HG02571 (cell line): ENCODE data around the gene FAM171A2.

Source experiments
- ATAC-seq: cut with Tn5 transposase; IDR thresholded peaks from one replicate; pipeline ENCODE4 v1.9.1; 2021; ENCODE audit warnings: mild to moderate bottlenecking, moderate library complexity; ENCODE audit not compliant: unreplicated experiment

FAM171A2 gene

DNA sequence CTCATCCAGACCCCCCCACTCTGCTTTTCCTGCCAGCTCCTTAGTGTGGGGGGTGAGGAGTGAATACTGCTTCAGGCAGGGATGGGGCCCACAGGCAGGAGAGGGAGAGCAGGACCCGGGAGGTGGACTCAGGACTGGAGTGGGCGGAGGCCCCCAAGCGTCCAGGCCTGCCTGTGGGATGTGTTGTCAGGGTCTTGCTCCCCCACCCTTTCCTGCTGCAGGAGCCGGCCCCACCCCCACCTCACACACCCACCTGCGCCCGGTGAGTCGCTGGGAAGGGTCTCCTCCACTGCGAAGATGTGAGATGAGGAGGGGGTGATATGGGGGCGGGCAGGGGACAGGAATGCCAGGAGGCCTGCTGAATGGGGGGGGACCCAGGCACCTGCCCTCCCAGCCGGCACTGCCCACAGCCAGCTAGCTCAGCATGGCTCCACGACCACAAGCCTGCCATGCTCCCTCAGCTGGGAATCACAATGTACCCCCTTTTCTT is 1.1 kb downstream of the FAM171A2 start:
- ATAC-seq: no peak

DNA sequence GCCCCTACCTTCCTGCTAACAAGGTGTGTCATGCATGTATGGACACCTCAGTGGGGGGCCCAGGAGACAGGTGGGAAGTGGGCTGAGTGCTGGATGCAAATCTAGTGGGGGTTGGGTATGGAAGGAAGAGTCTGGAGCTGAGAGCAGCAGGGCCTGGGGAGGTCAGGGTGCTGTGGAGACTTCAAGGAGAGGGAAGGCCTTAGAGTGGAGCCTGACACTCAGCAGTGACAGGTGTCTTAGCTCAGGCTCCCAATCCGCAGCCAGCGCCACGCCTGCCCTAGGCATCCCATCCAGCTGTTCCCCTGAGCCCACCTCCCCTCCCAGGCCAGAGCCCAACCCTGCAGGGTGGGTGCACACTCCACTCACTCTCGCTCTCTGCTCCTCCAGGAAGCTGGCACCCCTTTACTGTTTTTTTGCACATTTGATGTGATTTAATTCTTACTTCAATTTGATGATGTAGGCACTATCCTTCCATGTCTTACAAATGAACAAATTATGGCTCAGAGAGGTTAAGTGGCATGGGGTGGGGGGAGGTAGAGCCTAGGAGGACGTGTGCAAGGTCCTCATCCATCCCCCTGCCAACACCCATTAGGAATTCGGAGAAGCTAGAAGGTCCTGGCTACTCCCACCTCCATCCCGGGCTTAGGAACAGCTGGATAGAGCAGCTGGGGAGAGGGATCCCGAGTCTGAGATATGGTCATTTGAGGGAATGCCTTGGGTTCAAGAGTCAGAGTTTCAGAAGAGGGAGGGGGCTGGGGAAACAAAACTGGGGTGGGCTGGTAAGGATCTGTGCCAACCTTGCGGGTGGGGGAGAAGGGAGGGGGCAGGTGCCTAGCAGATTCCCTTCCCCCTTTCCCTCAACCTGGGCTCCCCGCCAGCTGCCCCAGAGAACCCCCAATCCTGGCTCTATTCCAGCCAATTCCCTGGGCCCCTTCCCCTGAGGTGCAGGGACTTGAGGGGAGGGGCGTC is 2.1 kb downstream of the FAM171A2 start:
- no peak for ATAC-seq

GRCh38 chr17:44360826-44361225 is 2.8 kb downstream of the FAM171A2 start:
- ATAC-seq: no peak

- ATAC-seq: no peak
Observed at GRCh38 chr17:44360144-44360533, 3.5 kb downstream of the FAM171A2 start.

DNA sequence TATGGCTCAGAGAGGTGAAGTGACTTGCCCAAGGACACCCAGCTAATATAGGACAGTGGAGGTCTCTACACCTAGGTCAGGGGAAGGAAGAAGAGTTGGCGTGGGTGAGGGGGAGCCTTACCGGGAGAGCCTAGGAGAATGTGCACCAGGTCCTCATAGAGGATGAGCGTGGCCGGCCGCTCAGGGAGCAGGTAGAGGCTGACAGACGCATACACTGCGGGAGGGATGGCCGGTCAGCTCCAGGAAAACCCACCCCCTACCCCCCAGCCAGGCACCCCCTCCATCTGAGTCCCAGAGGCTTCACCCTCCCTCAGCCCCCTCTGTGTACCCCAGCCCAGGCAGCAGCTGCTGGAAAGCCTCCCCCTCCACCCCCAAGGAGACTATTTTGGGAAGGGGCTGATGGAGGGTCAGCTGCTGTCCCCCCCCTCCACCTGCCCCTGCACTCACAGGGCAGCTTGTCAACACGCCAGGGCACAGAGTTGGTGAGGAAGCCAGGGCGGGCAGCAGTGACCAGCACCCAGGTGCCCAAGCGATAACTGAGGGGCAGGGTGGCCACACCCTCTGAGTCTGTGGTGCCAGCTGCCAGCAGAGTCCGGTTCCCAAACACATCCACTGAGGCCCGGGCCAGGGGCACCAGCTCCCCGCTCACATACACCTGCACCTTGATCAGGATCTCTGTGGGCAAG is 4.1 kb downstream of the FAM171A2 start:
- ATAC-seq: no peak

- no peak for ATAC-seq
Observed at GRCh38 chr17:44359006-44359405, 4.6 kb downstream of the FAM171A2 start.

GRCh38 chr17:44358066-44358465 is 5.6 kb downstream of the FAM171A2 start:
- ATAC-seq: no peak

- ATAC-seq: no peak
Observed at GRCh38 chr17:44356241-44356640, 7.4 kb downstream of the FAM171A2 start.

GRCh38 chr17:44355642-44356099 is 8.0 kb downstream of the FAM171A2 start:
- ATAC-seq: no peak

DNA sequence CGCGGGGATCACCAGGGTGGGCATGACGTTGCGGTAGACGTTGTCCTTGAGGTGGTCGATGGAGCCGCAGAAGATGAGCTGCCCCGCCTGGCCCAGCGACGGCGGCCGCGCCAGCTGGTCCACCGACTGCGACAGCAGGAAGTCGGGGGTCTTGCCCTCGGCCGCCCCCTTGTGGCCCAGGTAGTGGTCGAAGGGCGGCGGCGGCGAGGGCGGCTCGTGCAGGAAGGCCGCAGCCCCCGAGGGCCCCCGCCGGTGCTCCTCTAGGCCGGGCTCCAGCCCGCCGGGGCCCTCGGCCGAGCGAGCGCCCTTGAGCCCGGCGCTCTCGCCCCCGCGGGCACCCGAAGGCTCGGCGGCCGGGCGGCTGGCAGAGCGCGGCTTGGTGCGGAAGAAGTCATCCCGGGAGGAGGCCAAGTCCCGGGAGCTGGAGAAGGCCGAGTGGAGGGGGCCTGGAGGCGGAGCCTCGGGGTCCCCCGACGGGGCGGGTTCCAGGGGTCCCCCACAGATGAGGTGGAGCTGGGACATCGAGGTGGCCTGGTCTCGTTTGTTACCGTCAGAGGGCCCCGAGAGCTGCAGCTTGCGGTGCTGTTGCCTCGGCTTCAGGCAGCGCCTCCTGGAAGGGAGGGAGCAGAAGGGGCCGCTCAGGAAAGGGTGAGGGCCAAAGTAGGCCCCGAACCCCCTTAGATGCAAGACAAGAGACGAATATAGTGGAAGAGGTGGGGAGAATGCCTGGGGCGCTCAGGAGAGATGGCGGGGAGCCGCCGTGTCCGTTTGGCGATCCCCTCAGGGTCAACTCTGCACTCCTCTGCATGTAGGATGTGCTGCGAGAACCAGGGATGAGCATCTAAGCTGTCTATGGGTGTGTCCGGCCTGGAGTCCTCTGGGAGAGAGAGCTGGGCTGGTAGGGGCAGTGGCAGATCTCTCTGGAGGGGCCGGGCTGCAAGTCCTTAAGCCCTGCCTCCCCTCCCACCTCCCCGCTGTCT is 8.8 kb downstream of the FAM171A2 start:
- no peak for ATAC-seq

DNA sequence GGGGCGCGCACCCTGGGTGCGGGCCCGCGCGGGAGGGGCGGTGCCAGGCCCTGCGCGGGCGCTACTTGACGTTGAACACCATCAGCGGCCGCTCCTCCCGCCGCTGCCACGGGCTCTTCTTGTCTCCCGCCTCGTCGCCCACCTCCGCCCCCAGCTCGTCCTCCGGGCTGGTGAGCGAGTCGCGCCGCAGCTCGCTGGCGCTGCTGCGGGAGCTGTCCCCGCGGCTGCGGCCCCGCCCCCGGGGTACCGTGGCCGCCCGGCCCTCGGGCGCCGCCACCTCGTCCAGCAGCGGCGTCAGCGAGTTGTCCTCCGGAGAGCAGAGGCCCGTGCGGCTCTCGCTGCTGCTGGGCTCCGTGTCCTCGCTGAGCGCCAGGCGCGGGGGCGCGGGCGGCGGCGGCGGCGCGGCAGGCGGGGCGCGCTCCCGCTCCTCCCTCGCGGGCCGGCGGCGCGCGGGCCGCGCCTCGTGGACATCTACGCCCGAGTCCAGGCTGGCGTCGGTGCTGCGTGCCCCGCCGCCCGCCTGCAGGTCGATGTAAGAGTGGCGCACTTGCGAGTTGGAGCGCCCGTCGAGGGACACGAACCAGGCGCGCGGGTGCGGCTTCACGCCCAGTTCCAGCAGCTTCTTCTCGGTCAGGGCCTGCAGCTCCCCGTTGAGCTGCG is 9.9 kb downstream of the FAM171A2 start:
- ATAC-seq: no peak

DNA sequence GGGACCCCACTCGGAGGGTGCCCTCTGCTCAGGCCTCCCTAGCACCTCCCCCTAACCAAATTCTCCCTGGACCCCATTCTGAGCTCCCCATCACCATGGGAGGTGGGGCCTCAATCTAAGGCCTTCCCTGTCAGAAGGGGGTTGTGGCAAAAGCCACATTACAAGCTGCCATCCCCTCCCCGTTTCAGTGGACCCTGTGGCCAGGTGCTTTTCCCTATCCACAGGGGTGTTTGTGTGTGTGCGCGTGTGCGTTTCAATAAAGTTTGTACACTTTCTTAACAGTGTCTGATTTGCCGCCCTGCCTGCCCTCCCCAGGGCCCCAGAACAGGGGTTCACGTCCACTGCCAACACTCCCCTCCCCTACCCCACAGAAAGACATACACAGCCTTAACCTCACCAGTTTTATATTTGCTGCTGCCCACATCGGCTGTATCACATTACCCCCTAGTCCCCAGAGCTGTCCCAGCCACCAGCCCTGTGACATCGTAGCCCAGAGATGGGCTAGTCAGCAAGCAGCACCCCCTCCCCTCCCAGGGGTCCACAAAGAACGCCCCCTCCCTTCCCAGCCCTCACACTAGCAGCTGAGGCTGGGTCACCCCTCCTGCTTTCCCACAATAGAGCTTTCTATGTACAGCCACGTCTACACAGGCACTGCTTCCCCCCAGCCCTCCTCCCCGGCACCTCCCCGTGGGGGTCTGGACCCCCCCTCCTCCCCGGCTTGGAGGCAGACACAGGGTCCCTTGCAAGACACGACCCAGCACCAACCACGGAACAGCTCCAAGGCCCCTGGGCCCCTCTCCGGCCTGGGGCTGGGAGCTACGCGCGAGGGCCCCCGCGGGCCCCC is 10.6 kb downstream of the FAM171A2 start:
- no peak for ATAC-seq

DNA sequence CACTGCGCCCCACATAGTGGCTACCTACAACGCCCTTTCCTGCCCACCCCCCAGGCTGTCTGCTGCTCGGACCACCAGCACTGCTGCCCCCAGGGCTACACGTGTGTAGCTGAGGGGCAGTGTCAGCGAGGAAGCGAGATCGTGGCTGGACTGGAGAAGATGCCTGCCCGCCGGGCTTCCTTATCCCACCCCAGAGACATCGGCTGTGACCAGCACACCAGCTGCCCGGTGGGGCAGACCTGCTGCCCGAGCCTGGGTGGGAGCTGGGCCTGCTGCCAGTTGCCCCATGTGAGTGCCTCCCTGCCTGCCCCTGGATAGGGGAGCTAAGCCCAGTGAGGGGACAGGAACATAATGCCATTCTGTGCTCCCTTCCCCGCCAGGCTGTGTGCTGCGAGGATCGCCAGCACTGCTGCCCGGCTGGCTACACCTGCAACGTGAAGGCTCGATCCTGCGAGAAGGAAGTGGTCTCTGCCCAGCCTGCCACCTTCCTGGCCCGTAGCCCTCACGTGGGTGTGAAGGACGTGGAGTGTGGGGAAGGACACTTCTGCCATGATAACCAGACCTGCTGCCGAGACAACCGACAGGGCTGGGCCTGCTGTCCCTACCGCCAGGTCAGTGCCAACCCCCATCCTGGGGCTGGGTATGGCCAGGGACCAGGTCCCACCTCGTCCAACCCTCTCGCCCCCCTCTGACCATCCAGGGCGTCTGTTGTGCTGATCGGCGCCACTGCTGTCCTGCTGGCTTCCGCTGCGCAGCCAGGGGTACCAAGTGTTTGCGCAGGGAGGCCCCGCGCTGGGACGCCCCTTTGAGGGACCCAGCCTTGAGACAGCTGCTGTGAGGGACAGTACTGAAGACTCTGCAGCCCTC is 11.5 kb downstream of the FAM171A2 start:
- ATAC-seq: no peak

- ATAC-seq: no peak
Observed at GRCh38 chr17:44351464-44351863, 12.2 kb downstream of the FAM171A2 start.

DNA sequence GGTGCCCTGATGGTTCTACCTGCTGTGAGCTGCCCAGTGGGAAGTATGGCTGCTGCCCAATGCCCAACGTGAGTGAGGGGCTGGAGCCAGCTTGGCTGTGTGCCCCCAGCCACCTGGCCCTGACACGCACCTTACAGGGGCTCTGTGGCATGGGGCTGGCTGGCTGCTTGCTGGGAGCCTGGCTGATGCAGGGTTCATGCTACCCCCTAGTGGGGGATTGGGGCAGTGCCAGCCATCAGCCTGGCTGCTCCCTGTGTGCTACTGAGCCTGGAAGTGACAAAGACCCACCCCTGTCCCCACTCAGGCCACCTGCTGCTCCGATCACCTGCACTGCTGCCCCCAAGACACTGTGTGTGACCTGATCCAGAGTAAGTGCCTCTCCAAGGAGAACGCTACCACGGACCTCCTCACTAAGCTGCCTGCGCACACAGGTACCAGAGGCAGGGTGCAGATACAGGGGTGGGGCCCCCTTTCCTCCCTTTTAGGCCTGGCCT is 12.9 kb downstream of the FAM171A2 start:
- no peak for ATAC-seq

DNA sequence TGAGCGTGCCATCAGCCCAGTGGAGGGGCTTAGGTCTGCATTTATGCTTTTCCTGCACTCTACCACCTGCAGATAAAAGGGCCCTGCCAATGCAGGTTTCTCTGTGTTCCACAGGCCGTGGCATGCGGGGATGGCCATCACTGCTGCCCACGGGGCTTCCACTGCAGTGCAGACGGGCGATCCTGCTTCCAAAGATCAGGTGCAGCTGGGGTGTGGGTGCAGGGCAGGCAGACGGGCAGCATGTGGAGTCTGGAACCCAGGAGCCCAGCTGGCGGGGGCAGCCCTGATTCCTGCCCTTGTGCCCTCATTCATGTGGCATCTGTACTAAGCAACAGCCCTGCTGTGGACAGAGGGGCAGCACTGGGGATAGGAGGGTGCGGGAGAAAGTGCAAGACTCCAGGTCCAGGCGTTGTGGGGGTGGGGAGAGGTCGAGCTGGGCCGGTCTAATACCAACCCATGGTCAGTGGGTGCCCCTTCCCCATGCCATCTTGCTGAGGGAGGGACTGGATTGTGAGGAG is 14.0 kb downstream of the FAM171A2 start:
- no peak for ATAC-seq

GRCh38 chr17:44348988-44349364 is 14.7 kb downstream of the FAM171A2 start:
- ATAC-seq: no peak
